OCI-LY7 (cell line): ENCODE data around the gene MACC1.

Experiments
- EZH2phosphoT487 ChIP-seq: fragments of 200-600 bp; sonication (generic); IDR thresholded peaks from 2 replicates; pipeline ENCODE4 v1.6.1; 2018; ENCODE audit warnings: low read depth, borderline replicate concordance, mild to moderate bottlenecking, mixed run types, antibody characterized with exemption, low read length, moderate library complexity, mixed read lengths
- TF ChIP-seq, protein P1 (sequence below): fragments of 200-600 bp; sonication (generic); conservative IDR thresholded peaks from 2 replicates; pipeline ENCODE4 v1.5.1; 2014; ENCODE audit warnings: mild to moderate bottlenecking, antibody characterized with exemption, low read length, moderate library complexity, mixed read lengths

DNA sequence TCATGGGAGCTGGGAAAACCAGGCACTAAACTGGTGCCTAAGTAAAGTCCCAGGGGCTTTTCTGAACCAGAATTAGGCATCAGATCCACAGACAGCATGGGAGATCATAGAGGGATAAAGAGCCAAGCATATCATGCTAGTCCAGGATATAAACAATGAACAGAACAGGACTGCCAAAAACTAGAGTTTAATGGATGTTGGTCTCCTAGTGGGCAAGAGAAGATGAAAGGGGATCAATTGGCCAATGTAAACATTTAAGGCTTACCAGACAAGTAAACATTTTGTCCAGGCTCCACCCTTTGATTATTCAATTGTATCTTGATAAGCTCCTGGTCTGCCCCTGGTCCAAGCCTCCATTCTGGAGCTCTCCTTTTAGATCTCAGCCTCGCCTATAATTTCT is 18.9 kb downstream of the MACC1 start:
- TF ChIP-seq, protein P1, sequence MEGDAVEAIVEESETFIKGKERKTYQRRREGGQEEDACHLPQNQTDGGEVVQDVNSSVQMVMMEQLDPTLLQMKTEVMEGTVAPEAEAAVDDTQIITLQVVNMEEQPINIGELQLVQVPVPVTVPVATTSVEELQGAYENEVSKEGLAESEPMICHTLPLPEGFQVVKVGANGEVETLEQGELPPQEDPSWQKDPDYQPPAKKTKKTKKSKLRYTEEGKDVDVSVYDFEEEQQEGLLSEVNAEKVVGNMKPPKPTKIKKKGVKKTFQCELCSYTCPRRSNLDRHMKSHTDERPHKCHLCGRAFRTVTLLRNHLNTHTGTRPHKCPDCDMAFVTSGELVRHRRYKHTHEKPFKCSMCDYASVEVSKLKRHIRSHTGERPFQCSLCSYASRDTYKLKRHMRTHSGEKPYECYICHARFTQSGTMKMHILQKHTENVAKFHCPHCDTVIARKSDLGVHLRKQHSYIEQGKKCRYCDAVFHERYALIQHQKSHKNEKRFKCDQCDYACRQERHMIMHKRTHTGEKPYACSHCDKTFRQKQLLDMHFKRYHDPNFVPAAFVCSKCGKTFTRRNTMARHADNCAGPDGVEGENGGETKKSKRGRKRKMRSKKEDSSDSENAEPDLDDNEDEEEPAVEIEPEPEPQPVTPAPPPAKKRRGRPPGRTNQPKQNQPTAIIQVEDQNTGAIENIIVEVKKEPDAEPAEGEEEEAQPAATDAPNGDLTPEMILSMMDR = no peak
- no peak for TF ChIP-seq EZH2phosphoT487
